Trophoblast cell (in vitro differentiated cells and primary cell): ENCODE results near the gene SLC66A2.

ENCODE experiments used
- DNase-seq, 2 donors: peaks; one replicate each; pipeline ENCODE4 v3.0.0-alpha.2; 2016
- H2AFZ ChIP-seq: 2 replicates; pipeline ENCODE4 v1.6.1; 2013; ENCODE audit warnings: low read length, moderate library complexity, mild to moderate bottlenecking; ENCODE audit not compliant: insufficient read depth, poor library complexity
- H2AK5ac ChIP-seq: 2 replicates; pipeline ENCODE4 v1.6.1; 2013; ENCODE audit warnings: mild to moderate bottlenecking, low read length
- H2BK120ac ChIP-seq: 2 replicates; pipeline ENCODE4 v1.6.1; 2013; ENCODE audit warnings: low read length, mild to moderate bottlenecking, moderate library complexity; ENCODE audit not compliant: insufficient read depth, poor library complexity
- H2BK12ac ChIP-seq: 2 replicates; pipeline ENCODE4 v1.6.1; 2013; ENCODE audit warnings: mild to moderate bottlenecking, low read length, moderate library complexity
- H2BK5ac ChIP-seq: 2 replicates; pipeline ENCODE4 v1.6.1; 2013; ENCODE audit warnings: low read length, low read depth, moderate library complexity, mild to moderate bottlenecking; ENCODE audit not compliant: poor library complexity
- H3K14ac ChIP-seq: 2 replicates; pipeline ENCODE4 v1.6.1; 2013; ENCODE audit warnings: mild to moderate bottlenecking, low read length
- H3K18ac ChIP-seq: 2 replicates; pipeline ENCODE4 v1.6.1; 2013; ENCODE audit warnings: mild to moderate bottlenecking, low read length
- H3K23ac ChIP-seq: 2 replicates; pipeline ENCODE4 v1.6.1; 2013; ENCODE audit warnings: low read length
- H3K27ac ChIP-seq: 2 replicates; pipeline ENCODE4 v1.5.1; 2013; ENCODE audit warnings: low read depth, mild to moderate bottlenecking, inconsistent platforms, low read length, moderate library complexity
- H3K27me3 ChIP-seq: 2 replicates; pipeline ENCODE4 v1.6.1; 2013; ENCODE audit warnings: inconsistent platforms, mild to moderate bottlenecking, low read length, moderate library complexity; ENCODE audit not compliant: insufficient read depth
- H3K36me3 ChIP-seq, 2 experiments: 1 replicate in 1 of 2; 2 replicates in 1 of 2; pipeline ENCODE4 v1.6.1; 2013; ENCODE audit warnings: low read length in 2 of 2, mild to moderate bottlenecking in 2 of 2, moderate library complexity in 1 of 2; ENCODE audit not compliant: insufficient read depth in 2 of 2, control insufficient read depth in 1 of 2
- H3K4ac ChIP-seq: 2 replicates; pipeline ENCODE4 v1.6.1; 2013; ENCODE audit warnings: low read depth, mild to moderate bottlenecking, low read length, moderate library complexity
- H3K4me1 ChIP-seq, 2 experiments: 1 replicate in 1 of 2; 2 replicates in 1 of 2; pipeline ENCODE4 v1.6.1; 2013; ENCODE audit warnings: low read length in 2 of 2, mild to moderate bottlenecking in 2 of 2, moderate library complexity in 1 of 2; ENCODE audit not compliant: insufficient read depth in 2 of 2, control insufficient read depth in 1 of 2
- H3K4me2 ChIP-seq: 2 replicates; pipeline ENCODE4 v1.6.1; 2013; ENCODE audit warnings: inconsistent platforms, mild to moderate bottlenecking, low read length, moderate library complexity
- H3K4me3 ChIP-seq: 2 replicates; pipeline ENCODE4 v1.5.1; 2013; ENCODE audit warnings: mild to moderate bottlenecking, low read depth, low read length, inconsistent platforms
- H3K79me1 ChIP-seq: one replicate; pipeline ENCODE4 v1.6.1; 2013; ENCODE audit warnings: low read length
- H3K79me2 ChIP-seq: 2 replicates; pipeline ENCODE4 v1.6.1; 2013; ENCODE audit warnings: low read length, mild to moderate bottlenecking; ENCODE audit not compliant: control insufficient read depth, insufficient read depth, poor library complexity
- H3K9ac ChIP-seq: 2 replicates; pipeline ENCODE4 v1.6.1; 2013; ENCODE audit warnings: mild to moderate bottlenecking, low read length
- H3K9me3 ChIP-seq: 2 replicates; pipeline ENCODE4 v1.6.1; 2013; ENCODE audit warnings: low read depth, mild to moderate bottlenecking, control low read depth, inconsistent platforms, low read length; ENCODE audit not compliant: insufficient read depth
- H4K12ac ChIP-seq: 2 replicates; pipeline ENCODE4 v1.6.1; 2013; ENCODE audit warnings: low read depth, mild to moderate bottlenecking, low read length, moderate library complexity
- H4K8ac ChIP-seq: 2 replicates; pipeline ENCODE4 v1.6.1; 2013; ENCODE audit warnings: low read depth, mild to moderate bottlenecking, low read length, moderate library complexity
- H4K91ac ChIP-seq: one replicate; pipeline ENCODE4 v1.6.1; 2013; ENCODE audit warnings: low read depth, mild to moderate bottlenecking, low read length, moderate library complexity
- WGBS: extraction: QIAGEN DNeasy Blood & Tissue Kit; methylation state at CpG from one replicate; pipeline ENCODE4 v1.1.7; 2013; ENCODE audit warnings: missing lambda C conversion rate; ENCODE audit not compliant: insufficient read length, insufficient coverage; ENCODE audit errors: extremely low coverage; 5-methylcytosine and 5-hydroxymethylcytosine counted together

Gene SLC66A2

GRCh38 chr18:79906706-79907105 lies 44.7 kb downstream of the SLC66A2 start:
- Histone ChIP-seq H3K9ac (no peak overlapping the region), H3K4ac (no peak overlapping the region), H3K4me2 (no peak overlapping the region), H3K4me3 (no peak overlapping the region), H2AFZ (no peak overlapping the region), H3K27ac (no peak overlapping the region), H2AK5ac (no peak overlapping the region), H2BK5ac (no peak overlapping the region), H3K14ac (no peak overlapping the region), H2BK12ac (no peak overlapping the region), H4K8ac (no peak overlapping the region), H3K79me2 (no peaks in the 10 kb centered on the region), H2BK120ac (no peak overlapping the region), H3K79me1 (no peaks in the 10 kb centered on the region), H3K18ac (no peak overlapping the region), H3K36me3 (peaks cover 12 to 19% of the 10 kb centered on the region in 2 experiments), H4K91ac (no peak overlapping the region), H4K12ac (no peak overlapping the region), H3K23ac (no peak overlapping the region), H3K27me3 (no peaks in the 10 kb centered on the region), H3K9me3 (peaks cover 18% of the 10 kb centered on the region), H3K4me1 (no peaks in the 10 kb centered on the region)
- no CpG with 5 or more reads among the region's 2 CpGs for WGBS
- DNase-seq = no peak

GRCh38 chr18:79905993-79906392 lies 45.5 kb downstream of the SLC66A2 start:
- Histone ChIP-seq H3K79me2 (no peaks in the 10 kb centered on the region), H3K36me3 (peaks cover 12 to 19% of the 10 kb centered on the region in 2 experiments), H2AFZ (no peak overlapping the region), H3K18ac (no peak overlapping the region), H3K4me1 (no peaks in the 10 kb centered on the region), H2BK12ac (no peak overlapping the region), H4K12ac (no peak overlapping the region), H3K27ac (no peak overlapping the region), H4K91ac (no peak overlapping the region), H3K9ac (no peak overlapping the region), H3K79me1 (no peaks in the 10 kb centered on the region), H4K8ac (no peak overlapping the region), H3K4ac (no peak overlapping the region), H3K14ac (no peak overlapping the region), H3K4me3 (no peak overlapping the region), H3K9me3 (peaks cover 22% of the 10 kb centered on the region), H3K4me2 (no peak overlapping the region), H3K27me3 (no peaks in the 10 kb centered on the region), H2AK5ac (no peak overlapping the region), H2BK5ac (no peak overlapping the region), H3K23ac (no peak overlapping the region), H2BK120ac (no peak overlapping the region)
- WGBS = no CpG with 5 or more reads among the region's 1 CpG
- DNase-seq = no peak

- H3K14ac ChIP-seq = no peak overlapping the region
Measured at GRCh38 chr18:79905389-79905911, 46.0 kb downstream of the SLC66A2 start.

GRCh38 chr18:79904357-79905147 lies 46.9 kb downstream of the SLC66A2 start:
- no peak overlapping the region for H3K4me3 ChIP-seq
- no peak overlapping the region for H4K8ac ChIP-seq
- no peak overlapping the region for H4K91ac ChIP-seq
- no peak overlapping the region for H3K27ac ChIP-seq
- no peaks in the 10 kb centered on the region for H3K27me3 ChIP-seq
- H3K79me1 ChIP-seq = no peaks in the 10 kb centered on the region
- no peak overlapping the region for H3K23ac ChIP-seq
- H3K14ac ChIP-seq = no peak overlapping the region
- H3K4me2 ChIP-seq = no peak overlapping the region
- H2BK12ac ChIP-seq = no peak overlapping the region
- H3K36me3 ChIP-seq = peaks cover 14 to 19% of the 10 kb centered on the region in 2 experiments
- no peak for DNase-seq
- no peak overlapping the region for H4K12ac ChIP-seq
- no peaks in the 10 kb centered on the region for H3K4me1 ChIP-seq
- H3K79me2 ChIP-seq = no peaks in the 10 kb centered on the region
- no peak overlapping the region for H3K9ac ChIP-seq
- no peak overlapping the region for H3K4ac ChIP-seq
- WGBS = no CpG with 5 or more reads among the region's 27 CpGs
- no peak overlapping the region for H3K18ac ChIP-seq
- H2BK120ac ChIP-seq = no peak overlapping the region
- H2AFZ ChIP-seq = no peak overlapping the region
- H2BK5ac ChIP-seq = no peak overlapping the region
- H2AK5ac ChIP-seq = no peak overlapping the region
- H3K9me3 ChIP-seq = peaks cover 37% of the 10 kb centered on the region

More at GRCh38 chr18:79905389-79905911, 46.0 kb downstream of the SLC66A2 start:
- Histone ChIP-seq H4K12ac (no peak overlapping the region), H3K36me3 (peaks cover 12 to 19% of the 10 kb centered on the region in 2 experiments), H3K4me2 (no peak overlapping the region), H2AK5ac (no peak overlapping the region), H4K8ac (no peak overlapping the region), H2AFZ (no peak overlapping the region), H3K27ac (no peak overlapping the region), H3K4me3 (no peak overlapping the region), H3K79me2 (no peaks in the 10 kb centered on the region), H3K27me3 (no peaks in the 10 kb centered on the region), H3K23ac (no peak overlapping the region), H3K9ac (no peak overlapping the region), H3K79me1 (no peaks in the 10 kb centered on the region), H3K9me3 (peaks cover 28% of the 10 kb centered on the region), H3K4me1 (no peaks in the 10 kb centered on the region), H3K18ac (no peak overlapping the region), H2BK12ac (no peak overlapping the region), H2BK120ac (no peak overlapping the region), H2BK5ac (no peak overlapping the region), H3K4ac (no peak overlapping the region), H4K91ac (no peak overlapping the region)
- no CpG with 5 or more reads among the region's 21 CpGs for WGBS
- no peak for DNase-seq
